AG10803 (cell line): ENCODE measurements around the gene LTB4R.

Experiments used
- DNase-seq: peaks from one replicate; pipeline ENCODE4 v3.0.0; 2010; ENCODE audit warnings: low read depth
- H3K4me3 ChIP-seq: 2 replicates; pipeline ENCODE4 v1.5.1; 2011; ENCODE audit warnings: mild to moderate bottlenecking, low read length, control low read depth
- TF ChIP-seq, protein P1 (sequence below): conservative IDR thresholded peaks from 2 replicates; pipeline ENCODE4 v1.5.1; 2011; ENCODE audit warnings: mild to moderate bottlenecking, low read length, control low read depth, inconsistent platforms

The LTB4R gene, protein sequence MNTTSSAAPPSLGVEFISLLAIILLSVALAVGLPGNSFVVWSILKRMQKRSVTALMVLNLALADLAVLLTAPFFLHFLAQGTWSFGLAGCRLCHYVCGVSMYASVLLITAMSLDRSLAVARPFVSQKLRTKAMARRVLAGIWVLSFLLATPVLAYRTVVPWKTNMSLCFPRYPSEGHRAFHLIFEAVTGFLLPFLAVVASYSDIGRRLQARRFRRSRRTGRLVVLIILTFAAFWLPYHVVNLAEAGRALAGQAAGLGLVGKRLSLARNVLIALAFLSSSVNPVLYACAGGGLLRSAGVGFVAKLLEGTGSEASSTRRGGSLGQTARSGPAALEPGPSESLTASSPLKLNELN

DNA sequence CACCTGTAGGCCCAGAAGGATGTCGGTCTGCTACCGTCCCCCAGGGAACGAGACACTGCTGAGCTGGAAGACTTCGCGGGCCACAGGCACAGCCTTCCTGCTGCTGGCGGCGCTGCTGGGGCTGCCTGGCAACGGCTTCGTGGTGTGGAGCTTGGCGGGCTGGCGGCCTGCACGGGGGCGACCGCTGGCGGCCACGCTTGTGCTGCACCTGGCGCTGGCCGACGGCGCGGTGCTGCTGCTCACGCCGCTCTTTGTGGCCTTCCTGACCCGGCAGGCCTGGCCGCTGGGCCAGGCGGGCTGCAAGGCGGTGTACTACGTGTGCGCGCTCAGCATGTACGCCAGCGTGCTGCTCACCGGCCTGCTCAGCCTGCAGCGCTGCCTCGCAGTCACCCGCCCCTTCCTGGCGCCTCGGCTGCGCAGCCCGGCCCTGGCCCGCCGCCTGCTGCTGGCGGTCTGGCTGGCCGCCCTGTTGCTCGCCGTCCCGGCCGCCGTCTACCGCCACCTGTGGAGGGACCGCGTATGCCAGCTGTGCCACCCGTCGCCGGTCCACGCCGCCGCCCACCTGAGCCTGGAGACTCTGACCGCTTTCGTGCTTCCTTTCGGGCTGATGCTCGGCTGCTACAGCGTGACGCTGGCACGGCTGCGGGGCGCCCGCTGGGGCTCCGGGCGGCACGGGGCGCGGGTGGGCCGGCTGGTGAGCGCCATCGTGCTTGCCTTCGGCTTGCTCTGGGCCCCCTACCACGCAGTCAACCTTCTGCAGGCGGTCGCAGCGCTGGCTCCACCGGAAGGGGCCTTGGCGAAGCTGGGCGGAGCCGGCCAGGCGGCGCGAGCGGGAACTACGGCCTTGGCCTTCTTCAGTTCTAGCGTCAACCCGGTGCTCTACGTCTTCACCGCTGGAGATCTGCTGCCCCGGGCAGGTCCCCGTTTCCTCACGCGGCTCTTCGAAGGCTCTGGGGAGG, at the start of gene LTB4R:
TSS of gene LTB4R (plus strand) at position 857 of the 959 bp plus-strand sequence. CDS start 4,150 bp downstream, outside the sequence.
- DNase-seq, result peak; percentile 71
- peak within 1 kb of the TSS; percentile 29 for H3K4me3 ChIP-seq

DNA sequence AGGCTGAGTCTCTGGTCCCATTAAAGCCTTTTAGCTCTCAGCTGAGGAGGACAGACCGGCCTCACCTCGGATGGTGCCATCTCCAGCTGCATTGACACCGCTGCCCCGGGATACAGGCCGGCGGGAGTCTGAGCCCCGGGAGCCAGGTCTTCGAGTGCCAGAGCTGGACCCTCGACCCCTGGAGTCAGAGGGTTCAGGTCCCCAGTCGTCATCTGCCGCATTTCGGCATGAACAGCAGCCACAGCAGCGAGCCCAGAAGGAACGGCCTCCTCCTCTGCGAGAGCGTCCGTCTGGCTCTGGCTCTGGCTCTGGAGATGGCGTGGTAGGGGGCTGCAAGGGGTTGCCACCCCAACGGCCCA, 49.4 kb upstream of the LTB4R start:
- DNase-seq, result no peak
- TF ChIP-seq, protein P1, sequence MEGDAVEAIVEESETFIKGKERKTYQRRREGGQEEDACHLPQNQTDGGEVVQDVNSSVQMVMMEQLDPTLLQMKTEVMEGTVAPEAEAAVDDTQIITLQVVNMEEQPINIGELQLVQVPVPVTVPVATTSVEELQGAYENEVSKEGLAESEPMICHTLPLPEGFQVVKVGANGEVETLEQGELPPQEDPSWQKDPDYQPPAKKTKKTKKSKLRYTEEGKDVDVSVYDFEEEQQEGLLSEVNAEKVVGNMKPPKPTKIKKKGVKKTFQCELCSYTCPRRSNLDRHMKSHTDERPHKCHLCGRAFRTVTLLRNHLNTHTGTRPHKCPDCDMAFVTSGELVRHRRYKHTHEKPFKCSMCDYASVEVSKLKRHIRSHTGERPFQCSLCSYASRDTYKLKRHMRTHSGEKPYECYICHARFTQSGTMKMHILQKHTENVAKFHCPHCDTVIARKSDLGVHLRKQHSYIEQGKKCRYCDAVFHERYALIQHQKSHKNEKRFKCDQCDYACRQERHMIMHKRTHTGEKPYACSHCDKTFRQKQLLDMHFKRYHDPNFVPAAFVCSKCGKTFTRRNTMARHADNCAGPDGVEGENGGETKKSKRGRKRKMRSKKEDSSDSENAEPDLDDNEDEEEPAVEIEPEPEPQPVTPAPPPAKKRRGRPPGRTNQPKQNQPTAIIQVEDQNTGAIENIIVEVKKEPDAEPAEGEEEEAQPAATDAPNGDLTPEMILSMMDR, result no peak
- no peak overlapping the region for H3K4me3 ChIP-seq

More for the DNA sequence above, at the start of gene LTB4R:
- TF ChIP-seq, protein P1, result no peak; the same call in 1 of the 2 replicates

DNA sequence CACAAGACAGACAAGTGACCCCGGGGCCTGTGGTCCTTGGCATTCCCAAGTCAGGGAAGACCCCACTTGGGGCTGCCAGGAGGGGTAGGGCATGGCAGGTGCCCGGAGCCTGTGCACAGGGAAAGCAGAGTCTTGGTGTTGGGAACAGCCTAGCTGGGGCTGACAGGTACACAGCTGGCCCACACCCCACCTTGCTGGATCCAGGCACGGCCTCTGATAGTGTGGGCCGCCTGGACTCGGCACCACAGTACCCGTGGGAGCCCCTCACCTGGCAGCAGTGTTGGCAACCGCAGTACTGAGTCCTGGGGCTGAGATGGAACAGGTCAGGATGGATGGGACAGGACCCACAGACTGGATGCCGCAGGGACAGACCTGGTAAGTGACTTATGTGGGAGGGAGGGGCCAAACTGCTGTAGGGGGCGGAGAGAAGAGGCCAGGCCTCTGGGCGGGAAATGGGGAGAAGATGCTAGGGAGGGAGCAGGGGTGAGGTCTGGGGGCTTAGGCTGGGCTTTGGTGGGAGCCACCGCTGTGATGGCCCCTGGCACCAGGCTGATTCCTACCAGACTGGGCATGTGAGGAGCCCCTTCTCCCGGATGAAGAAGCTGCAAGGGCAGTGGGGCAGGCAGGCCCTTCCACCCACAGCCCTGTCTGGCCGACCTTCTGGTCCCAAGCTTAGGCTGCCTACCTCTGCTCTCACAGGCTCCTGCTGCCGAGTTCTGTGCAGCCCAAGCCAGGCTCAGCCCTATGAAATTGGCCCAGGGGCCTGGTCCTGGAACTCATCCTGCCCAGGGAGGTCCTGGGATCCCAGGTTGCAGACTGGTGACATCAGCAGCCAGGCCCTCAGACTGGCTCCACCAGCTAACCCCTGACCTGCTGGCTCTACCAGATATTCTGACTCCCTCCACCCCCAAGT, 48.2 kb upstream of the LTB4R start, which contains the start of gene TGM1:
TSS of gene TGM1 (minus strand) at position 357 of the 913 bp plus-strand sequence. CDS start 825 bp downstream, outside the sequence.
- DNase-seq, result no peak
- TF ChIP-seq, protein P1, result no peak
- no peak within 1 kb of the TSS for H3K4me3 ChIP-seq

DNA sequence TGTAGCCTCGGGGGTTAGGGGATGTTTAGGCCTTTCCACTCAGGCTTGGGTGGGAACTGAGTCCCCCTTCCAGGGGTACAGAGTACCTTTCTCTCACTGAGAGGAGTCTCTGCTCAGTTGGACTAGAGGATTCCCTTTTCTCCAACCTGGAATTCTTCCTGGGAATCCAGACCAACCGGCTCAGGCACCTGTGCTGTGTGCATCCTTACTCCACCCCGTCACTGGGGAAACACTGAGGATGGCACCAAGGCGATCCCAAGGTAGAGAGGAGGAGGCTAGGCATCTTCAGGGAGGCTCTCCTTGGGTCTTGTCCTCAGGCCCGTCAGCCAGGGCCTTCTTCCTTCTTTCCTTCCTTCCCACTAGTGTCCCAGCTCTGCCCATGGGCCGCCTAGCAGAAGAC, 47.5 kb upstream of the LTB4R start:
- no peak for DNase-seq
- H3K4me3 ChIP-seq, result no peak overlapping the region
- TF ChIP-seq, protein P1, result no peak

DNA sequence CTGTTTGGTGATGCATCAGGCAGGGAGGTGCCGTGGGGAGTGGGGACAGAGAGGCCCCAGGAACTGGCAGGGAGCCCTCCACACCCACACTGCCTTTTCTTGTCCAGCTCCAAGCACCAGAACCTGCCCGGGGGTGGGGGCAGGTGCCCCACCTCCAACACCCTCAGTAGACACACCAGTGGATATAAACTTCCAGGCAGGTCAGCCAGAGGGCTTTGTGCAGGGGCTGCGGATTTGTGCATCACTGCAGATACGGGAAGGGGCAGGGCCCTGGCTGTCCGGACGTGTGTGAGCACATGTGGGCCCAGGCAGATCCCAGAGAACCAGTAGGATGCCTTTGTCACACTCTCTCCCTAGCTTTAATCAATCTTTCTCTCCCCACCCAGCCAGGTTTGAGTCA, 47.0 kb upstream of the LTB4R start:
- H3K4me3 ChIP-seq, result no peak overlapping the region
- no peak for DNase-seq
- TF ChIP-seq, protein P1, result no peak

DNA sequence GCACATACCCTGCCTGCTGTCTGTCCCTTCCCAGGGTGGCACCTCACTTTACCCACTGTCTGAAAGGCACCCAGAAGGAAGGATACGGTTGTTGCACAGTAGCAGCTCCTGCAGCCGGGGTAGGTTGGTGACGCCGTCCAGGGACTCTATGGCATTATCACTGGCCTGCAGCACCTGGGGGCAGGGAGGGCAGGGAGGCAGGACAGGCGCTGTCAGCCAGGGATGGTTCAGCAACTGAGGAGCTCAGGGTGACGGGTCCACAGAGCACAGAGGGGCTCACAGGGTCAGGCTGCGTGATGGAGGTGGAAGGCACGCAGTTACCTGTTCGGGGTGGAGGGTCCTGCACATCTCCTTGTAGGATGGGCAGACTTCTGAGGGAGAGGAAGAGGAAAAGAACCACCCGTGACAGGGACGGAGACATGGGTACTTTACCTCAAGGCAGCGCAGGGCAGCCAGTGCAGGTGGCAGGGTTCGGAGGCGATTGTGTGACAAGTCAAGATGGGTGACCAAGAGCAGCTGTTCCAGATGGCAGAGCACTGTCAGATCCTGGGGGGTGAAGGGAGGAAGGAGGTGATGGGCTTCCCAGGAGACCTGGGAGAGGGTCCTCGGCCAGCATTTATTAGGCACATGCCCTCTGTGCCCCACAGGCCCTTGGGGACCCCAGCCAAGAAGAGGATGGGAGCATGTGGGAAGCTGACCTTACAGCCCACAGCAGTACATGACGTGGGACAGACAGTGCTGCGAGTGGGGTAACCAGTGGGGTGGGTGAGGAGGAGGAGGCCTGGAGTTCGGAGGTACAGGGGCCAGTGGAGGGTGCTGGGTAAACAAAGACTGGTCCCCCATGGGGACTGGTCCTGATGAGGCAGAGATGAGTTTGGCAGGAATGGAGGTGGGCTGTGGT, 44.7 kb upstream of the LTB4R start:
- DNase-seq, result no peak
- TF ChIP-seq, protein P1, result no peak
- H3K4me3 ChIP-seq, result no peak overlapping the region
